Ovary (tissue), 9 donors: ENCODE results near the gene BACE2. TPM values are rescaled to one million over a fixed set of nuclear protein-coding genes. Genes with fewer than 3 reads are reported as not detected.
"Not testable (repeated sequence)": the region's sequence is repeated elsewhere in the genome, so short reads cannot be mapped to it uniquely, and the experiment has no call there.

ENCODE experiments used
- DNase-seq, 5 donors: peaks; one replicate each; pipeline ENCODE4 v3.0.0-alpha.2; 2019 to 2020
- H3K27ac ChIP-seq, 2 donors: fragments of 200-600 bp; one replicate each; pipeline versions ENCODE4 v1.5.1 to v1.8.0; 2019 to 2022
- H3K27me3 ChIP-seq: fragments of 200-600 bp; one replicate; pipeline ENCODE4 v1.8.0; 2022
- H3K36me3 ChIP-seq: fragments of 200-600 bp; sonication (generic); one replicate; pipeline ENCODE4 v1.5.1; 2019
- H3K4me1 ChIP-seq: one replicate; pipeline ENCODE4 v1.8.1; 2013; ENCODE audit warnings: mild to moderate bottlenecking, moderate library complexity; ENCODE audit not compliant: insufficient read depth
- H3K4me3 ChIP-seq: fragments of 200-600 bp; sonication (generic); one replicate; pipeline ENCODE4 v1.5.1; 2017
- H3K9me3 ChIP-seq, 2 donors: fragments of 200-600 bp in 1 of 2; sonication (generic) in 1 of 2; one replicate each; pipeline versions ENCODE4 v1.5.1 to v1.8.1; 2013 to 2019; ENCODE audit warnings: mild to moderate bottlenecking in 1 of 2, moderate library complexity in 1 of 2
- EP300 ChIP-seq: sonication (generic); formaldehyde crosslinking; IDR thresholded peaks from one replicate; pipeline ENCODE4 v1.6.1; 2017; ENCODE audit warnings: antibody characterized with exemption
- POLR2A ChIP-seq: fragments of 450-650 bp; IDR thresholded peaks from one replicate; pipeline ENCODE4 v1.6.1; 2017; ENCODE audit warnings: antibody characterized with exemption, mild to moderate bottlenecking, moderate library complexity
- WGBS, 3 donors: extraction: QIAGEN DNeasy Blood & Tissue Kit in 1 of 3; methylation state at CpG; one replicate each; pipeline versions ENCODE4 v1.1.5 to v1.1.7; 2013 to 2017; 5-methylcytosine and 5-hydroxymethylcytosine counted together
- intact Hi-C, 4 donors: fragments of 100-400 bp; cut with DNase I; formaldehyde crosslinking; loops; one replicate each; pipeline versions ENCODE4 v1.11.0 to v1.15.1; 2022 to 2023
- polyA plus RNA-seq, 2 donors: library from polyadenylated mRNA; stranded (reverse); fragments of 200-250 nt in 1 of 2; fragments of 350-450 nt in 1 of 2; fragmentation: Illumina TruSeq in 1 of 2; extraction: RNeasy Lipid Tissue Mini Kit (QIAGEN cat#74804) in 1 of 2; gene quantifications; one replicate each; pipeline ENCODE4 v1.2.3, GENCODE V29; 2013 to 2014
- total RNA-seq, 7 donors: library from RNA; depleted of rRNA in 2 of 7; stranded (reverse); fragments of >200 nt in 2 of 7; fragmentation: NEBNext Ultra II Directional in 3 of 7; extraction: Animal tissue kit (Norgen Biotek cat#: 25700) in 3 of 7; gene quantifications; one replicate each; pipeline versions ENCODE4 v1.1.0 to v1.2.4, GENCODE V29; 2016 to 2023
- TF ChIP-seq, protein P1 (sequence below), 3 donors: fragments of 450-650 bp in 2 of 3; fragments of 200-600 bp in 1 of 3; IDR thresholded peaks; one replicate each; pipeline versions ENCODE4 v1.5.1 to v1.8.0; 2016 to 2022; ENCODE audit warnings: antibody characterized with exemption in 3 of 3, mild to moderate bottlenecking in 1 of 3
- donor health status: DM: no; HTN: no; CAD: no; lungs with moderate emphysema.
- donor health status: DM: no; HTN: no; CAD: no.
- donor health status: Bipolar disorder and iron deficiency.
- donor health status: DM: yes; HTN: yes; CAD: no.
- donor health status: DM: no; HTN: no; CAD: no.
- donor health status: DM: yes; HTN: yes; CAD: no.

BACE2 gene
- total and polyA plus RNA-seq, 9 donors = 11.4 to 75.6 (median 24.4) TPM

- H3K4me3 ChIP-seq = no peak overlapping the region
- H3K27ac ChIP-seq = no peak overlapping the region
- 63 to 68% (median 65%) methylated on average over 6 to 8 of the region's 8 CpGs for WGBS, 3 donors
- H3K36me3 ChIP-seq = no peaks in the 10 kb centered on the region
- TF ChIP-seq EP300 = no peak
- TF ChIP-seq, protein P1, sequence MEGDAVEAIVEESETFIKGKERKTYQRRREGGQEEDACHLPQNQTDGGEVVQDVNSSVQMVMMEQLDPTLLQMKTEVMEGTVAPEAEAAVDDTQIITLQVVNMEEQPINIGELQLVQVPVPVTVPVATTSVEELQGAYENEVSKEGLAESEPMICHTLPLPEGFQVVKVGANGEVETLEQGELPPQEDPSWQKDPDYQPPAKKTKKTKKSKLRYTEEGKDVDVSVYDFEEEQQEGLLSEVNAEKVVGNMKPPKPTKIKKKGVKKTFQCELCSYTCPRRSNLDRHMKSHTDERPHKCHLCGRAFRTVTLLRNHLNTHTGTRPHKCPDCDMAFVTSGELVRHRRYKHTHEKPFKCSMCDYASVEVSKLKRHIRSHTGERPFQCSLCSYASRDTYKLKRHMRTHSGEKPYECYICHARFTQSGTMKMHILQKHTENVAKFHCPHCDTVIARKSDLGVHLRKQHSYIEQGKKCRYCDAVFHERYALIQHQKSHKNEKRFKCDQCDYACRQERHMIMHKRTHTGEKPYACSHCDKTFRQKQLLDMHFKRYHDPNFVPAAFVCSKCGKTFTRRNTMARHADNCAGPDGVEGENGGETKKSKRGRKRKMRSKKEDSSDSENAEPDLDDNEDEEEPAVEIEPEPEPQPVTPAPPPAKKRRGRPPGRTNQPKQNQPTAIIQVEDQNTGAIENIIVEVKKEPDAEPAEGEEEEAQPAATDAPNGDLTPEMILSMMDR (IDR thresholded peaks at IDR 0.05) = no peak
- H3K4me1 ChIP-seq = no peaks in the 10 kb centered on the region
- H3K9me3 ChIP-seq = no peaks in the 10 kb centered on the region
- no peaks in the 10 kb centered on the region for H3K27me3 ChIP-seq
- DNase-seq = no peak
- intact Hi-C loops = loop anchor here in 1 of 4 donors (10.0 kb wide), 1 partner anchor 58 kb away; no protein-coding TSS in a partner anchor
Observed at GRCh38 chr21:41242238-41242829, 74.4 kb downstream of the BACE2 start.

- no peaks in the 10 kb centered on the region for H3K36me3 ChIP-seq
- intact Hi-C loops = loop anchor here in 1 of 4 donors (10.0 kb wide), 1 partner anchor 58 kb away; no protein-coding TSS in a partner anchor
- no peak for TF ChIP-seq POLR2A
- TF ChIP-seq, protein P1 (IDR thresholded peaks at IDR 0.05) = no peak
- no peak for TF ChIP-seq EP300
- H3K4me1 ChIP-seq = no peaks in the 10 kb centered on the region
- no peaks in the 10 kb centered on the region for H3K27me3 ChIP-seq
- H3K9me3 ChIP-seq = no peaks in the 10 kb centered on the region
- H3K27ac ChIP-seq = no peak overlapping the region
- H3K4me3 ChIP-seq = no peak overlapping the region
- DNase-seq = no peak
- 95 to 97% (median 96%) methylated on average over 7 of the region's 7 CpGs for WGBS, 3 donors
Observed at GRCh38 chr21:41243107-41243506, 75.1 kb downstream of the BACE2 start.

DNA sequence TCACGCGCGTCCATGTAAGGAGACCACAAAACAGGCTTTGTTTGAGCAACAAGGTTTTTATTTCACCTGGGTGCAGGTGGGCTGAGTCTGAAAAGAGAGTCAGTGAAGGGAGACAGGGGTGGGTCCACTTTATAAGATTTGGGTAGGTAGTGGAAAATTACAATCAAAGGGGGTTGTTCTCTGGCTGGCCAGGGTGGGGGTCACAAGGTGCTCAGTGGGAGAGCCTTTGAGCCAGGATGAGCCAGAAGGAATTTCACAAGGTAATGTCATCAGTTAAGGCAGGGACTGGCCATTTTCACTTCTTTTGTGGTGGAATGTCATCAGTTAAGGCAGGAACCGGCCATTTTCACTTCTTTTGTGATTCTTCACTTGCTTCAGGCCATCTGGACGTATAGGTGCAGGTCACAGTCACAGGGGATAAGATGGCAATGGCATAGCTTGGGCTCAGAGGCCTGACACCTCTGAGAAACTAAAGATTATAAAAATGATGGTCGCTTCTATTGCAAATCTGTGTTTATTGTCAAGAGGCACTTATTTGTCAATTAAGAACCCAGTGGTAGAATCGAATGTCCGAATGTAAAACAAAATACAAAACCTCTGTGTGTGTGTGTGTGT lies 76.4 kb downstream of the BACE2 start:
- WGBS, 3 donors = 90 to 91% (median 90%) methylated on average over 8 of the region's 8 CpGs

DNA sequence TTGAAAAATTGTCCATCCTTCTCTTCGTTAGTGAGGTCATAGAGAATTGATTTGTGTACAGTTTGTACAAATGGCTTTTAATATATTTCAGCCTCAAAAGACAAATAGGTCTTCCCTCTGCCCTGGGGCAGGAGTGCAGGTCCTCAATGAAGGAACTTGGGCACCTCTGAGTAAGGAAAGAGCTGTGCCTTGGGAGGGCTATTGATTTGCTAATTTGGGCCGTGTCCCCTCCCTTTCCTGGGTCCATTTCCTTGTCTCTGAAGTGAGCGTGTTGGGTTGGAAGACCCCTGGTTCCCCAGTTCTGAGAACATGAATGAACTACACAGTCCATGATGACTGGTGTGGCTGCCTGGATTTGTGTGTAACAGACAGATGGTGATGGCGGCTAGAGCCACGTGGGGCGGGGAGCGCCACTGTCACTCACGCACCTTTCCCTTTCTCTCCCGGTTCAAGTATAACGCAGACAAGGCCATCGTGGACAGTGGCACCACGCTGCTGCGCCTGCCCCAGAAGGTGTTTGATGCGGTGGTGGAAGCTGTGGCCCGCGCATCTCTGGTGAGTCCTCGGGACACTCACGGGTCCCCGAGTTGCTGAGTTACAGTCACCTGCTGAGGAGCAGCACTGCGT lies 77.7 kb downstream of the BACE2 start:
- TF ChIP-seq EP300 (no peak), POLR2A (no peak)
- TF ChIP-seq, protein P1 (IDR thresholded peaks at IDR 0.05) = no peak
- no peaks in the 10 kb centered on the region for H3K9me3 ChIP-seq
- DNase-seq = no peak
- intact Hi-C loops = loop anchor here in 1 of 4 donors (10.0 kb wide), 1 partner anchor 61 kb away; no protein-coding TSS in a partner anchor
- H3K36me3 ChIP-seq = no peaks in the 10 kb centered on the region
- WGBS, 3 donors = 92 to 95% (median 93%) methylated on average over 20 of the region's 20 CpGs
- no peaks in the 10 kb centered on the region for H3K27me3 ChIP-seq
- no peak overlapping the region for H3K4me3 ChIP-seq
- peaks cover 3% of the 10 kb centered on the region for H3K4me1 ChIP-seq
- no peak overlapping the region for H3K27ac ChIP-seq

More for the DNA sequence above, 76.4 kb downstream of the BACE2 start:
- H3K4me3 ChIP-seq, H3K36me3 ChIP-seq, H3K9me3 ChIP-seq, H3K27me3 ChIP-seq, H3K4me1 ChIP-seq, H3K27ac ChIP-seq, DNase-seq: not testable (repeated sequence)
- intact Hi-C loops = loop anchor here in 1 of 4 donors (10.0 kb wide), 1 partner anchor 60 kb away; no protein-coding TSS in a partner anchor
